ENCODE measurements around the gene PTPN4. TPM values are rescaled to one million over a fixed set of nuclear protein-coding genes. Genes with fewer than 3 reads are reported as not detected.

Gene PTPN4
- total and polyA plus RNA-seq, 2 of the 13 experiments (the other 11 are each of a cell fraction or from before 2014, with no cell fraction given): 20.3 to 34.6 TPM

DNA sequence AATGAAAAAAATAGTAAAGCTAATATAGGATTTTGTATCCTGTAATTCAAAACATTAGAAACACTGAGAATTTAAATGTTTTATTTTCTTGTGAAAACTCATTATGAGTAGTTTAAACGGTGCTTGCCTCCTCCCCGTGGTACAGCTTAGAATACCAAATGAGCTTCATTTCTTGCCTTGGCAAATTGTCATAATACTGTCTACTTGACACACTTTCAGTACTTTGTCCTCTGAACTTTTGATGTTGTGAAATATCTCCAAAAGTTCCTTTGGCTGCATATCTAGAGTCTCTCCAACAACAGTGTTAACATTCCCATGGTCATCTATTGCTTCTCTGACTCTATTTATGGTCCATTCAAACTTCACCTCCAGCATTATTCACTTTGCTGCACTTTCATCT lies 191.2 kb downstream of the PTPN4 start:
- in situ Hi-C loops (cut with HindIII; ENCODE audit: extremely low pct_ligation_motif_present, low pct_unique_long_range_greater_than_20kb): no loop called here
- DNase-seq (ENCODE audit: low spot score): peak; percentile 37
- Histone ChIP-seq H3K4me3 (replicated peaks in 1 of 3; ENCODE audit: insufficient read depth in 1 of 3, low read depth in 2 of 3, low read length in 3 of 3) (no peak overlapping the region), H3K9me3 (ENCODE audit: low read length) (no peaks in the 10 kb centered on the region), H3K9ac (ENCODE audit: insufficient read depth, low read depth, low read length) (no peak overlapping the region), H3K27ac (ENCODE audit: extremely low read length, insufficient read depth, low read length) (no peak overlapping the region), H4K20me1 (ENCODE audit: insufficient read depth, low read length) (no peaks in the 10 kb centered on the region), H3K36me3 (replicated peaks in 1 of 2; ENCODE audit: control insufficient read depth in 1 of 2, insufficient read depth in 2 of 2, low read length in 2 of 2) (peaks cover 10 to 32% of the 10 kb centered on the region in 2 experiments), H3K4me2 (ENCODE audit: low read depth, low read length) (no peak overlapping the region), H3K27me3 (ENCODE audit: control insufficient read depth in 1 of 2, insufficient read depth in 2 of 2, low read length in 2 of 2) (no peaks in the 10 kb centered on the region), H3K4me1 (ENCODE audit: insufficient read depth, low read length) (peaks cover 14% of the 10 kb centered on the region), H3K79me2 (ENCODE audit: insufficient read depth, low read length) (no peaks in the 10 kb centered on the region), H2AFZ (ENCODE audit: low read length) (no peak overlapping the region)
- 57% methylated on average over 2 of the region's 2 CpGs for WGBS (ENCODE audit: low lambda C conversion rate)
- ChIA-PET POLR2A (no interaction called here), CTCF (ENCODE audit: low intra/inter-chr PET ratio, low total read pairs) (no interaction called here)
- intact Hi-C loops (cut with micrococcal nuclease; ENCODE audit: unreplicated experiment): no loop called here
- no TSS peak for BruUV-seq (replicated peaks)
- FAIRE-seq: peak; percentile 8
- ATAC-seq: peak; percentile 56
- TF ChIP-seq CEBPB (IDR thresholded peaks at IDR 0.05; ENCODE audit: borderline replicate concordance, low read depth, low read length) (peak; percentile 87), CEBPG (CRISPR knock-in tag; IDR thresholded peaks at IDR 0.05) (peak; percentile 69; the same call in 1 of the 2 replicates), ZNF20 (CRISPR knock-in tag; IDR thresholded peaks at IDR 0.05) (no peak), ZNF33B (CRISPR knock-in tag; IDR thresholded peaks at IDR 0.05) (no peak), ZKSCAN5 (CRISPR knock-in tag; IDR thresholded peaks at IDR 0.05) (no peak), HNF4G (IDR thresholded peaks at IDR 0.05; ENCODE audit: borderline replicate concordance, low read depth, low read length) (peak; percentile 57; the same call in 1 of the 2 replicates), HNF4G (CRISPR knock-in tag; IDR thresholded peaks at IDR 0.05; ENCODE audit: borderline replicate concordance, low read depth) (no peak), ASH2L (IDR thresholded peaks at IDR 0.05; ENCODE audit: insufficient read length, low read depth, low read length) (no peak), HNF4A (CRISPR knock-in tag; IDR thresholded peaks at IDR 0.05) (peak; percentile 50)
- TF ChIP-seq, protein P1, sequence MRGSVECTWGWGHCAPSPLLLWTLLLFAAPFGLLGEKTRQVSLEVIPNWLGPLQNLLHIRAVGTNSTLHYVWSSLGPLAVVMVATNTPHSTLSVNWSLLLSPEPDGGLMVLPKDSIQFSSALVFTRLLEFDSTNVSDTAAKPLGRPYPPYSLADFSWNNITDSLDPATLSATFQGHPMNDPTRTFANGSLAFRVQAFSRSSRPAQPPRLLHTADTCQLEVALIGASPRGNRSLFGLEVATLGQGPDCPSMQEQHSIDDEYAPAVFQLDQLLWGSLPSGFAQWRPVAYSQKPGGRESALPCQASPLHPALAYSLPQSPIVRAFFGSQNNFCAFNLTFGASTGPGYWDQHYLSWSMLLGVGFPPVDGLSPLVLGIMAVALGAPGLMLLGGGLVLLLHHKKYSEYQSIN (CRISPR knock-in tag; IDR thresholded peaks at IDR 0.05; ENCODE audit: borderline replicate concordance): no peak
- TF ChIP-seq, protein P2, sequence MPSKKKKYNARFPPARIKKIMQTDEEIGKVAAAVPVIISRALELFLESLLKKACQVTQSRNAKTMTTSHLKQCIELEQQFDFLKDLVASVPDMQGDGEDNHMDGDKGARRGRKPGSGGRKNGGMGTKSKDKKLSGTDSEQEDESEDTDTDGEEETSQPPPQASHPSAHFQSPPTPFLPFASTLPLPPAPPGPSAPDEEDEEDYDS (CRISPR knock-in tag; IDR thresholded peaks at IDR 0.05): no peak

All from HepG2 (cell line).